GM18502 (cell line): Measurements from ENCODE around the gene ZNRF3.

ENCODE experiments used
- ATAC-seq: cut with Tn5 transposase; IDR thresholded peaks from one replicate; pipeline ENCODE4 v1.9.1; 2021; ENCODE audit warnings: mild to moderate bottlenecking; ENCODE audit not compliant: unreplicated experiment, poor library complexity

The ZNRF3 gene

GRCh38 chr22:28978863-28979796 is 95.8 kb downstream of the ZNRF3 start:
- ATAC-seq = no peak

GRCh38 chr22:28980326-28980725 is 97.0 kb downstream of the ZNRF3 start:
- ATAC-seq = no peak

DNA sequence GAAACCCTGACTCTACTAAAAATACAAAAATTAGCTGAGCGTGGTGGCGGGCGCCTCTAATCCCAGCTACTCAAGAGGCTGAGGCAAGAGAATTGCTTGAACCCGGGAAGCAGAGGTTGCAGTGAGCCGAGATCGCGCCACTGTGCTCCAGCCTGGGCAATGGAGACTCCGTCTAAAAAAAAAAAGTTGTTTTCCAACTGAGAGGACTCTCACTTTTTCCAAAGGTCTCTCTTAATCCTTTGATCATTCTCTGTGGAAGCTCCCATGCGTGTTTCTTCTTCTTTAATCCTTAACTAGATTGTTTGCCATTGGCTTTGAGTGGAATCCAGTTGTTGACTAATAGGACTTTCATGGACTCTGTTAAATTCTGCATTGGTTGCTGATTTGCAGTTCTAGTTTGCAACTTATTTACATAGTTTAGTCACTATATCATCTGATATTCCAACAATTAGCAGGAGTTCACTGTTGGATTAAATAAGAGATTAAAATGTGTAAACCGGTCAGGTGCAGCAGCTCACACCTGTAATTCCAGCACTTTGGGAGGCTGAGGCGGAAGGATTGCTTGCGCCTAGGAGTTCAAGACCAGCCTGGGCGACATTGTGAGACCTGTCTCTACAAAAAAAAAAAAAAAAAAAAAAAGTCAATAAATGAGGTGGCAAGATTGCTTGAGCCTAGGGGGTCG is 98.6 kb downstream of the ZNRF3 start:
- no peak for ATAC-seq

DNA sequence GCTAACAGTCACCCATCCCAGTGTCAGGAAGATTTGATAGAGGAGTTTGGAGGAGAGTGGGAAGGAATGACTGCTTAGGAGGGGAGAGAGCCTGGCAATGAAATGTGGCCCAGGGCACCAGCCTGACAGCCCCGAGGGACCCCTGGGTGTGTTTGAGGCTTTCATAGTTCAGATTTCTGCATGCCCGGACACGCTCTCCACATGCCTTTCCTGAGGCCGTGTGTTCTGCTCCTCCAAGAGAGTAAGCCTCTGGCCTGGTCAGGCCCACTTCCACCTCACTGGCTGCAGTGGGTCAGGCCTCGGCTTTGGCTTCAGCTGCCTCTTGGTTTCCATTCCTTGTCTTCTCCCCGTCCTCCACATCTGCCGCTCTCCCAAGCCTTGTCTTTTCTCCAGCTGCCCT is 99.8 kb downstream of the ZNRF3 start:
- no peak for ATAC-seq

- ATAC-seq = no peak
Observed at GRCh38 chr22:28983788-28984441, 100.5 kb downstream of the ZNRF3 start.

- ATAC-seq = no peak
Observed at GRCh38 chr22:28984482-28985158, 101.2 kb downstream of the ZNRF3 start.

DNA sequence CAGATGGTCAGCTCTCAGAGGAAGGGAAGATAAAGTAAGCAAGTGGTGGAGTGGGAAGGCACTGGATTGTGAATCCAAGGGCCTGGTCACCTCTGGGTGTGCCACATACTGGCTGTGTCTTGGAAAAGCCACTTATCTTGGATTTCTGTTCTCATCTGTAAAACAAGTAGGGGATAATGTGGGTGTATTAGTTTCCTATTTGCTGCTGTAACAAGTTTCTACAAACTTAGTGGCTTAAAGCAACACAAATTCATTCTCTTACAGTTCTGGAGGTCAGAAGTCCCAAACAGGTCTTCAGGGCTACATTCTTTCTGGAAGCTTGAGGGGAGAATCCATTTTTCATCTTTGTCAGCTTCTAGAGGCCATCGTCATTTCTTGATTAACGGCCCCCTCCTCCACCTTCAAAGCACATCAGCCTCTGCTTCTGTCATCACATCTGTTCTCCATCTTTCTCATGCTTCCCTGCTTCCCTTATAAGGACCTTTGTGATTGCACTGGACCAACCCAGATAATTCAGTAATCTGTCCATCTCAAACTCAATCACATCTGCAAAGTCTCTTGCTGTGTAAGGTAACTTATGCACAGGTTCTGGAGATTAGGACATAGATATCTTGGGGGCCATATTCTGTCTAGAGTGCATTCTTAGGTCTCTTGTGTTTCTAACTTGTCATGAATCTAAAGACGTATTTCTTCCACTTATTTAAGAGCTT is 102.4 kb downstream of the ZNRF3 start:
- no peak for ATAC-seq

DNA sequence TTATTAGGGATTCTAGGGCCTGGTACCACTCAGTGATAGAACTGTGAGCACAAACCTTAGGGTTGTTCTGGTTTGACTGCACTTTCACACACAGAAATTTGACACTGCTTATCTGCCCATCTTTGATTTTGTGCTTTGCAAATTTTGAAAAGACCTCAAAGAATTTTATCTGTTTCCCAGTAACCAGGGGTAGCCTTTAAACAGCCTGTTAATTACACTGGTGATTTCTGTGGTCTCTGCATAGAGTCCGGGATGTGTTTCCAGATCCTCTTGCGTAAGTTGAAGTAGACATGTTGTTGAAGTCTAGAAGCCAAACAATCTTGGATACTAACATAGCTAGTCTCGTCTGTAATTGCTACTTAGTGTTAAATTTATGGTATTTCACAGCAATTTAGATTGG is 103.0 kb downstream of the ZNRF3 start:
- no peak for ATAC-seq

DNA sequence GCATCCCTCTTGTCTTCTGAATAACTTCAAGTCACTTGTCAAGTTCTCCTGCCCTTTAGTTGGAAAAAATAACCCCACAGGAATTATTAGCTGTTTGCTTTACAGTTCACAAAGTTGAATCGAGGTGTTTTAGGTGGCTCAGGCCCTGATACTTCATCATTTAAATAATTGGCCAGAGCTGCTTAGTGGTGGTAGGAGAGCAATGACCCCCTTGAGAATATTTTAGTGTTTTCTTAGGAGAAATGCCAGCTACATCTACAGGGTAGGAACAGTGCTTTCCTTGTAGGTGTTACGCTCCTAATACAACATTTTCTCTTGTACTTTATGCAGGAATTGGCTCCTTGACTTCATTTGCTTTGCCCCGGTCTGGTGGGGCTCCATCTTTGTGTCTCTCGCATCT is 105.1 kb downstream of the ZNRF3 start:
- no peak for ATAC-seq

- no peak for ATAC-seq
Observed at GRCh38 chr22:28989035-28989464, 105.7 kb downstream of the ZNRF3 start.

DNA sequence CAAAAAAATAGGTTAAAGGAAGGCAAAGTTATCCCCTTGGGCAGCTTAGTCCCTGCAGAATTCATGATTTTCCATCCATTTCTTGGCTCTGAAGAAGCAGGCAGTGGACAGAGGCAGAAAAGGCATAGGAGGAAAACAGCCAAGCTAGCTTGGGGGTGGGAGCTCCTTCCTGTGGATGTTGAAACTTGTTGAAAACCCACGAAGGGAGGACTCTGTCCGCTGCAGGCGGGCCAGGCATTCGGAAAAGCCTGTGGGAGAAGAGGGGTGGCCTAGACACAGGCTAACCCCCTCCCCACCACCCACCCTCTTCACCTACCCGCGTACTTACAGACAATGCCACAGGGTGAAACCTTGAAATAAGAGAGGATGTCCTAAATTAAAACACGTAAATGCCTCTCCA is 106.1 kb downstream of the ZNRF3 start:
- no peak for ATAC-seq

DNA sequence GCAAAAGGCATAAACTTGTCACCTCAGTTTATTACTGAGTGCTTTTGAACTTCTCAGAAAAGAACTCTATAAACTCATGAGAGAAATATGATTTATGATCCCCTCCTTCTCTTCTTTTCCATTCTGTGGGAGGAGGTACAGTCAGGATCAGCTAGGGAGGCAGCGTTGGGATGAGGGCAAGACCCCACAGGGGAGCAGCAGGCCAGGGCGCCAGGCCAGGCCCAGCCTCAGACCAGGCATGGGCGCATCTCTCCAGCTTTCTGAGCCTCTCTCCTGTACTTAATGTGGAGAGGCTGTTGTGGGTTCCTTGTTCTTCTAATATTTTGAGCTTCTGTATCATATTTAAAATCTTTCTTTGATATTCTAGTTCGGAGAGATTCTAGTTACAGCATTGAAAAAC is 106.5 kb downstream of the ZNRF3 start:
- ATAC-seq = no peak

DNA sequence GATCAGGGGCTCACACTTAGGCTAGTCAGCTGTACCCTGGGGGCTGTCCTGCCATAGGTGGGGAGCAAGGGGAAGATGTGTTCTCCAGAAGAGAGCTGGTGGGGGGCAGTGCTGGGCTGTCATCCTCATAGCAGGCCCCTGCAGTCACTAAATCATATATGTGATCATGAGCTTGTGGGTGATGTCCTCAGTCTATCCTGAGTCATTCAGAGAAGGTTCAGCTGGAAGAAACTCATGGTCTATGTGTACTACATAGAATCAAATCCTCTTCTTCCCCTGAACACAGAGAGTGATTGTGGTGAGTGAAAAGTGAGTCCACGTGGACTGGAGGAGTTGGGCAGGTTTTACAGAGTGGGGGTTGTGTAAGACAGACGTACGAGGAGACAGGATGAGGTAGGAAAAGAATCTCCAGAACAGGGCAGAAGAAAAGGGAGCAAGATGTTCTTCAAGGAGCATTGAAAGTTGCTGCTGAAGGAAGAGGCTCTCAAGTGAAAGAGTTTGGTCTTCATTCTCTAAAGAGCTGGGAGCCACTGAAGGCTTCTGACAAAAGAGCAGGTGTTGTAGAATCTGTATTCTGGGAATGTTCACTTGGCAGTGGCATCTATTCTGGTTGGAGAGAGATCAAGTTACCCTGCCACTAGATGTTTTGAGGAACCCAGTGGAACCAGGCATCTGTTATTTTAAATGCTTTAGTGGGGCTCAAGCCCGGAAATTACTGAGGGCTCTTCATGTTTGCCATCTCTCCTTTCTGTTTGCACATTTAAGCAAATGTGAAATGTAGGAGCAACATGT is 109.4 kb downstream of the ZNRF3 start:
- no peak for ATAC-seq

GRCh38 chr22:28994522-28994921 is 111.2 kb downstream of the ZNRF3 start:
- ATAC-seq = no peak

GRCh38 chr22:28995551-28995950 is 112.2 kb downstream of the ZNRF3 start:
- no peak for ATAC-seq

DNA sequence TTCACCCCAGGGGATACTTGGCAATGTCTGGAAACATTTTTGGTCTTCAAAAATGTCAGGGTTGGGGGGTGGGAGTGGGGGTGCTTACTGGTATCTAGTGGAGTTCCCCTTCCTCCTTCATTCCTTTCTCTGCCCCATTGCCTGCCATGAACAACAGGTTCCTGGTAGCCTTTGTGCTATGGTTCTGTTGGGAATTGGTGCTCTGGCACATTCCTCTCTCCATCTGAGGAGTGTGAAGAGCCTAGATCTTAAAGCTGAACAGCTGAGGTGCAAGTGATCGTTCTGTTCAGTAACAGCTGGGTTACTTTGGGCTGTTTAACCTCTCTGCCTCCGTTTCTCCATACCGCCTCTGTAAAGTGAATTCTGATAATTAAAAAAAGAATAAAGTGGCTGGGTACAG is 114.0 kb downstream of the ZNRF3 start:
- no peak for ATAC-seq

GRCh38 chr22:28998681-28999080 is 115.3 kb downstream of the ZNRF3 start:
- ATAC-seq = no peak

DNA sequence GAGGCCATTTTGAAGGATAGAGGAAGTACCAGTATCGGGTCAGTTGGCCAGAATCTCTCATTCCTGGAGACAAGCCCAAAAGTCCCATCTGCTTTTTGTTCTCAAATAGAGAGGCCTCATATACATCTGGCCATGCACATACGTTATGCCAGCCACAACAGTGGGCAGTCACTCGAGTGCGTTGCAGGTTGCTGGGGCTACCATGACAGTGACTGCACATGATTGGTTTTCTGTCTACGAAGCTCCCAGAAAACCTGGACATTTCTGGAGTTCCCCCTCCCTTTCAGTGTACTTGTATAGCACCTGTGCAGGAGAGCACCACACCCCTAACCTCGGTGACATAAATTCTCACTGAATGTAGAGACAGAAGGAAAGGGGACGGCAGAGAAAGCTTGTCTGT is 116.1 kb downstream of the ZNRF3 start:
- ATAC-seq = no peak

- ATAC-seq = no peak
Observed at GRCh38 chr22:28999919-29000556, 116.7 kb downstream of the ZNRF3 start.
